ENCODE measurements around the gene TPRN.
A peak's percentile ranks its signal among the peaks of the same experiment; 100 is the strongest.
"Not testable (repeated sequence)": the region's sequence is repeated elsewhere in the genome, so short reads cannot be mapped to it uniquely, and the experiment has no call there.

TPRN gene, protein sequence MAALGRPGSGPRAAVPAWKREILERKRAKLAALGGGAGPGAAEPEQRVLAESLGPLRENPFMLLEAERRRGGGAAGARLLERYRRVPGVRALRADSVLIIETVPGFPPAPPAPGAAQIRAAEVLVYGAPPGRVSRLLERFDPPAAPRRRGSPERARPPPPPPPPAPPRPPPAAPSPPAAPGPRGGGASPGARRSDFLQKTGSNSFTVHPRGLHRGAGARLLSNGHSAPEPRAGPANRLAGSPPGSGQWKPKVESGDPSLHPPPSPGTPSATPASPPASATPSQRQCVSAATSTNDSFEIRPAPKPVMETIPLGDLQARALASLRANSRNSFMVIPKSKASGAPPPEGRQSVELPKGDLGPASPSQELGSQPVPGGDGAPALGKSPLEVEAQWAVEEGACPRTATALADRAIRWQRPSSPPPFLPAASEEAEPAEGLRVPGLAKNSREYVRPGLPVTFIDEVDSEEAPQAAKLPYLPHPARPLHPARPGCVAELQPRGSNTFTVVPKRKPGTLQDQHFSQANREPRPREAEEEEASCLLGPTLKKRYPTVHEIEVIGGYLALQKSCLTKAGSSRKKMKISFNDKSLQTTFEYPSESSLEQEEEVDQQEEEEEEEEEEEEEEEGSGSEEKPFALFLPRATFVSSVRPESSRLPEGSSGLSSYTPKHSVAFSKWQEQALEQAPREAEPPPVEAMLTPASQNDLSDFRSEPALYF
- 9.7 to 14.7 reads per million in 2 experiments for total RNA-seq

DNA sequence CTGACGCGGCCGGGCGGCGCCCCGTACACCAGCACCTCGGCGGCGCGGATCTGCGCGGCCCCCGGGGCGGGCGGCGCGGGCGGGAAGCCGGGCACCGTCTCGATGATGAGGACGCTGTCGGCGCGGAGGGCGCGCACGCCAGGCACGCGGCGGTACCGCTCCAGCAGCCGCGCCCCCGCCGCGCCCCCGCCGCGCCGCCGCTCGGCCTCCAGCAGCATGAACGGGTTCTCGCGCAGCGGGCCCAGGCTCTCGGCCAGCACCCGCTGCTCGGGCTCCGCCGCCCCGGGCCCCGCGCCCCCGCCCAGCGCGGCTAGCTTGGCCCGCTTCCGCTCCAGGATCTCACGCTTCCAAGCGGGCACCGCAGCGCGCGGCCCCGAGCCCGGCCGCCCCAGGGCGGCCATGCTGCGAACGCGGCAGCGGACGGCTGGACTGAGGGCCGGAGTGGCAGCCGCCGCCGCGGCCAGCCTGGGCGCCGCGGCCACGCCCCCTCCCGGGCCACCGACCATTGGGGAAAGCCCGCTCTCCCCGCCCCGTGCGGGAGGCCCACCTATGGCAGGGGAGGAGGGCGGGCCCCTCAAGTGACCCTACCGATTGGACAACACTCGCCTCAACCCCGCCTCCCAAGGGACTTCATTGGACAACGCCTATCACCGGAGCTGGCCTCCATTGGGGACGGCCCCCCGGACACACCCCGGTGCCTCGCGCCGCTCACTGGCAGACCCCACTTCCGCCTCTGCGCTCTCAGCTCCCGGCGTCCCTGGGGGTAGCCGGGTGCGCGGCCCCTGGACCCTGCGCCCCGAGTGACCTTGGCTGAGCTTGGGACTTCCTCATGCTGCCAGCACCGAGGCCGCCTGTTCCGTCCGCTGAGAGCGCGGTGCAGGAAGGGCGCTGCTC lies at the start of gene TPRN:
Gene TPRN, minus strand, starts transcription at position 431 of the 894 bp plus-strand sequence. Its CDS starts 30 bp downstream, at position 401.
- peak; percentile 96 for DNase-seq (ENCODE audit: low read depth)

DNA sequence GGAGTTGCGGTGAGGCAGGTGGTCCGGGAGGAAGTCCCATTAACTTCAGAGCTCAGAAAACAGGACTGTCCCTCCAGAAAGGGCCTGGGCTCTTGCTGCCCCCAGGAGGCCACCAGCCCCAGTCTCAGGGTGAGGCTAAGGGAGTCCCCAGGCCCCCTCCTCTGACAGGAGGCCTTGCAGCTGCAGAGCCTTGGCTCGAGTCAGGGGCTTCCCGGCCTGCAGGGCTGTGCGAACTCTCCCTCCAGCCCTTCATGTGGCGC lies 47.3 kb upstream of the TPRN start:
- no peak for DNase-seq (ENCODE audit: low read depth)

DNA sequence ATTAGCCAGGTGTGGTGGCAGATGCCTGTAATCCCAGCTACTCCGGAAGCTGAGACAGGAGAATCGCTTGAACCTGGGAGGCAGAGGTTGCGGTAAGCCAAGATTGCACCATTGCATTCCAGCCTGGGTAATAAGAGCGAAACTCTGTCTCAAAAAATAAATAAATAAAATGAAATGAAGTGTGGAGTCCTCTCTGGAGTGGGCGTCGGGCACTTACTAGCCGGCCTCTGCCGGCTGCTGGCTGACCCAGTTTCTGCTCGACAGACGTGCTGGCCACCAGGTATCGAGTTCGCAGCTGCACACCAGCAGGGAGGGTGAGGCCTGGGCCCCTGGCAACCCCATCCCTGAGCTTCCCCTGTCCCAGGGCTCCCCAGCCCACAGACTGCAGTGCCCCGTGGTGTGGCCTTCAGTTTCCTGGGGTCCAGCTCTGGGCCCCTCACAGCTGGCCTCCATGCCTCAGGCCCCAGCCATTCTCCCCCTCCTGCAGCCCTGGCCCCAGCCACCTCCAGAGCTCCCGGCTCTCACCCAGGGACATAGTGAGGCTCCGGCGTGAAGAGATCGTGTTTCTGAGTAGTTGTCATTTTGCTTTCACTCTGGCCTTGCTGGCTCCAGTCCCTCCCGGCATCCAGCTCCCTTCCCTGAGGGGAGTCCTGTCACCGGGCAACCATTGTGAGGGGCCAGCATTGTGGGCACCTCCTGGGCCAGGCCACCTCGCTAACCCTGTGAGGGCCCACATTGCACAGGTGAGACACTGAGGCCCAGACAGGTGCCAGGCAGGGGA lies 46.8 kb upstream of the TPRN start:
- no peak for DNase-seq (ENCODE audit: low read depth)

DNA sequence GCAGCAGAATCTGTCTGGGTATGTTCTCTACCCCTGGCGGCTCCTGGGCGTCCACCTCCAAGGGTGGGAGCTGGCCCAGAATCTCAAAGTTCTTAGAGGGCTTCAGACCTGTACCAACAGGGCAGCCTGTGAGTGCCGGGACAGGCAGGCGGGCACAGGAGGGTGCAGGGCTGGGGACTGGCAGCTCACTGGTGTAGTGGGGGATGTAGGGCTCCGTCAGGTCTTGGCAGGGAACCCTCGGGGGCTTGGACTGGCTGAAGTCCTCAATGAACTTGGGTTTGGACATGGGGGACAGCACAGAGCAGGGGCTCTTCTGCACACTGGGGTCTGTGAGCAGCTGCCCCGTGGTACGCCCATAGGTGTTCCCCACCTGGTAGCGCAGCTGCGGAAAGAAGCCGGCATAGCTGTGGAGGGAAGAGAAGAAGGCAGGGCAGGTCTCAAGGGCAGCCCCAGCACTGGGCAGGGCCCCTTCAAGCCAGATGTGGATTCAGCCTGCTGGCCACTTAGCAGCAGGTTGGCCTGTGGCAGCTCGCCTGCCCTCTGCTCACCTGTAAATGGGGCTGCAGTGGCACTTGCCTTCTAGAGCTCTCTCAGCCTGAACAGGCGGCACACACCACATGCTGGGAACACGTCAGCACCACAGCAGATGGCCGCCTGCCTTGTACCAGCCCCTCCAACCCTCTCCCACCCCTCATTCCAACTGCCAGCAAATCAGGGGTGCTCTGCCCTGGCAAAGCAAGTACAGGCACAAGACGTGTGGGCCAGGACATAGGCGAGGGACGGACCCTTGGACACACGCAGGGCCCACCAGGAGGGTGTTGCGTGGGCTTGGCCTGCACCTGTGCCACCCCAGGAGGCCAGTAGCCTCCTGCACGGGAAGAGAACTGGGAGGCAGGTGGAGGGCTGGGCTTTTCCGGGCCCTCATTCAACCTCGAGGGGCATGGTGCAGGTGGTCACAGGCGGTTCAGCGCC lies 45.2 kb upstream of the TPRN start:
- no peak for DNase-seq (ENCODE audit: low read depth)

DNA sequence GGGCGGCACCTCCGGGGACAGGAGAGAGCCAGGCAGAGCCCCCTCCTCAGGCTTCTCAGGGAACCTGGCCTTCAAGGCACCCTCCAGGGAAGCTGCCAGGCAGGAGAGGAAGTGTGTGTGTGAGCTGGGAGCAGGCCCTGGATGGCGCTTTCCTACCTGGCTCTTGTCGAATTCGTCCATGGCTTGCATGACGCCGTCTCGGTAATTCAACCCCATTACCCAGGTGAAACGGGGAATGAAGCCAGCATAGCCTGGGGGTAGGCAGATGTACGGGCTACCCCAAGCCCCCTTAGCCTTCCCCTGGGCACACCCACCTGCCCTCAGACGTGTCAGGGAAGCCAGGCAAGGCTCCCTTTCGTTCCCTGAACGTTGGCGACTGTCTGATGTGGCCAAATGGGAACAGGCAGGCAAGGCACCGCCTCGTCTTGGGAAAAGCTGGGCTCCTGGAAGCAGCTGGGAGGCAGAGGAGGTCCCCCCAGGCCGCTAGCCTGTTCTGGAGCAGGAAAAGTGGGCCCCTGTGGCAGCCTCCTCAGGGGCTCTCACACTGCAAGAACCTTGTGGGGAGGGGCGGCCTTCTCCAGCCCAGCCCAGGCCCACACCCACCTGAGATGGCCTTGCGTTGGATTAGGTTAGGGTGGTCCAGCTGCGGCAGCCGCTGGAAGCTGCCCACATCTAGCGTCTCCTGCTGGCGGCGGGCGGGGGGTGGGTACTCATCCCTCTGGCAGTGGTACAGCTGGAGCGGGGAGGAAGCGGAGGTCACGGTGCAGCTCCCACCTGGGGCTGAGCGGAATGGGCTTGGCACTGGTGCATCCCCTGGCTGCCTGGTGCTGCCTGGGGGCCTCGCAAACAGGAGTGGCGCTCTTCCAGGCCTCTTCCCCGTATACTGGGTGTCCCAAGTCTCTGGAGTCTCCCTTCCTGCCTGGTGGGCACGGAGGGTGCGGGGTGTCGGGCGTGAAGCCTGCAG lies 44.2 kb upstream of the TPRN start:
- DNase-seq (ENCODE audit: low read depth): no peak

DNA sequence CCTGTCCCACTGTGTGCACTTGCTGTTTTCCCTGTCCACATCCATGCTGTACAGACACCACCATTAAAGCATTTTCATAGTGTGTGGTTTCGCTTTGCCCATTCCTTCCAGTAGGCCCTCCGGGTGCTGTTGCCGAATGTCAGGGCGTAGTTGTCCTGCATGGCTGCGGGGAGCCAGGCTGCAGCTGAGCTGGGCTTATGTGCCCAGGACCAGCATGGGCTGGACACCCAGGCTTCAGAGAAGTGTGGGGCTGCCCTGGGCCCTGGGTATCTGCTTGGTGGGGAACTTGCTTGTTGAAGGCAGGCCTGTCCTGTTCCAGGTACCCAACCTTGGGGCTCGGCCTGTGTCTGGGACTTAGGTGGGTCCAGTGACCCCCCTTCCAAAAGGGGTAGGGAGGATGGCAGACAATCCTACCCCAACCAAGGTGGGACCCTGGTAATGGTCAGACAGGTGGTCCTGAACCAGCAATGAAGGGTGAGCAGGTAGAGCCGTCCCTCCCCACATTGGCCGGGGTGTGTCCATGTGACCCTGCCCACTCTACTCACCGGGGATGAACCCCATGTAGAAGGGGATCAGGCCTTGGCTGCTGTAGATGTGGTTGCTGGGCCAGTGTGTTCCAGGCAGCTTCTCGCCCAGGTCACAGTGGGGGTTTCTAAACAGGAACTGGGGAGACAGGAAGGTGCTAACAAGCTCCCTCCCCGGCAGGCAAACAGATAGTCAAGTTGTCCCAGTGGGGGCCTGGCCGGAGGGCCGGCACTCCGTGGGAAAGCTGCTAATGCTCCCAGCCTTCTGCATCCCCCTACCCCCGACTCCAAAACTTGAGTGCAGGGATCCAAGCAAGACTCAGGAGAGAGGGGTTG lies 43.3 kb upstream of the TPRN start:
- DNase-seq (ENCODE audit: low read depth): no peak

DNA sequence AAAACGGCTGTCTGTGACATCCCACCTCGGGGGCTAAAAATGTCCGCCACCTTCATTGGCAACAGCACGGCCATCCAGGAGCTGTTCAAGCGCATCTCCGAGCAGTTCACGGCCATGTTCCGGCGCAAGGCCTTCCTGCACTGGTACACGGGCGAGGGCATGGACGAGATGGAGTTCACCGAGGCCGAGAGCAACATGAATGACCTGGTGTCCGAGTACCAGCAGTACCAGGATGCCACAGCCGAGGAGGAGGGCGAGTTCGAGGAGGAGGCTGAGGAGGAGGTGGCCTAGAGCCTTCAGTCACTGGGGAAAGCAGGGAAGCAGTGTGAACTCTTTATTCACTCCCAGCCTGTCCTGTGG lies 42.7 kb upstream of the TPRN start:
- not testable (repeated sequence) for DNase-seq (ENCODE audit: low read depth)

DNA sequence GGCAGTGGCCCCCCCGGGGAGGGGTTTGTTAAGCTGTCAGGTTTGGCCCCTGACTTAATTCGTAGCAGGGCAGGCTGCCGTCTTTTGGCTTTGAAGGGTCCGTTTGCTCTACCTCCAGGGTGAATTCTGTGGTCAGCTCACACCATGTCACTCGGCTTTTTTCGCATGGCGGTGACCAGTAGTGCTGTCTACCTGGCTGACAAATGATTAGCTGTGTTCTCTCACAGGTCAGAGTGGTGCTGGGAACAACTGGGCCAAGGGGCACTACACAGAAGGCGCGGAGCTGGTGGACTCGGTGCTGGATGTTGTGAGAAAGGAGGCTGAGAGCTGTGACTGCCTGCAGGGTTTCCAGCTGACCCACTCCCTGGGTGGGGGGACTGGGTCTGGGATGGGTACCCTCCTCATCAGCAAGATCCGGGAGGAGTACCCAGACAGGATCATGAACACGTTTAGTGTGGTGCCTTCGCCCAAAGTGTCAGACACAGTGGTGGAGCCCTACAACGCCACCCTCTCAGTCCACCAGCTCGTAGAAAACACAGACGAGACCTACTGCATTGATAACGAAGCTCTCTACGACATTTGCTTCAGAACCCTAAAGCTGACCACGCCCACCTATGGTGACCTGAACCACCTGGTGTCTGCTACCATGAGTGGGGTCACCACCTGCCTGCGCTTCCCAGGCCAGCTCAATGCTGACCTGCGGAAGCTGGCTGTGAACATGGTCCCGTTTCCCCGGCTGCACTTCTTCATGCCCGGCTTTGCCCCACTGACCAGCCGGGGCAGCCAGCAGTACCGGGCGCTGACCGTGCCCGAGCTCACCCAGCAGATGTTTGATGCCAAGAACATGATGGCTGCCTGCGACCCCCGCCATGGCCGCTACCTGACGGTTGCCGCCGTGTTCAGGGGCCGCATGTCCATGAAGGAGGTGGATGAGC lies 42.0 kb upstream of the TPRN start:
- no peak for DNase-seq (ENCODE audit: low read depth)

DNA sequence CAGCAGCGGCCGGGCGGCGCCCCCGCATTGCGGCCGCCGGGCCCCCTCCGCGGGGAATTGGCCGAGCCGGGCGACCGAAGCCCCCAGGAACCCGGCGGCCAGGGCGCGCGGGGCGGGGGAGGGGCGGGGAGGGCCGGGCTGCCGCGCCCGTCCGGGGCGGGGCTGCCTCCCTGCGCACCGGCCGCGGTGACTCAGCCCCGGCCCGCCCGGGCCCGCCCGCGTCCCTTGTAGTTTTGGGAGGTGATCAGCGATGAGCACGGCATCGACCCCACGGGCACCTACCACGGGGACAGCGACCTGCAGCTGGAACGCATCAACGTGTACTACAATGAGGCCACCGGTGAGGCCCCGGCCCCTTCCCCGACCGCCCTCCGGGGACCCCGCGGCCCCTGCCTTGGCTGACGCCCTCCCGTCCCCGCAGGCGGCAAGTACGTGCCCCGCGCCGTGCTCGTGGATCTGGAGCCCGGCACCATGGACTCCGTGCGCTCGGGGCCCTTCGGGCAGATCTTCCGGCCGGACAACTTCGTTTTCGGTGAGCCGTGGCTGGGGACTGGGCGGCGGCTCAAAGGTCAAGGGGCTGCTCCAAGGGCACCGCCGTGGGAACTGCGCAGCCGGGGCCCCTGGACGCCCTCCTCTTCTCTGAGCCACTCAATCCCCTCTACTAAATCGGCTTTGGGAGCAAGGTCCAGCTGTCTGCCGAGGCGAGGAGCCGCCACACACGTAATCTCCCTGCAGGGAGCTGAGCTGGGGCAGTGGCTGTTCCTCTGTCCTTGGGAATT lies 41.1 kb upstream of the TPRN start:
- DNase-seq (ENCODE audit: low read depth): peak; percentile 56

DNA sequence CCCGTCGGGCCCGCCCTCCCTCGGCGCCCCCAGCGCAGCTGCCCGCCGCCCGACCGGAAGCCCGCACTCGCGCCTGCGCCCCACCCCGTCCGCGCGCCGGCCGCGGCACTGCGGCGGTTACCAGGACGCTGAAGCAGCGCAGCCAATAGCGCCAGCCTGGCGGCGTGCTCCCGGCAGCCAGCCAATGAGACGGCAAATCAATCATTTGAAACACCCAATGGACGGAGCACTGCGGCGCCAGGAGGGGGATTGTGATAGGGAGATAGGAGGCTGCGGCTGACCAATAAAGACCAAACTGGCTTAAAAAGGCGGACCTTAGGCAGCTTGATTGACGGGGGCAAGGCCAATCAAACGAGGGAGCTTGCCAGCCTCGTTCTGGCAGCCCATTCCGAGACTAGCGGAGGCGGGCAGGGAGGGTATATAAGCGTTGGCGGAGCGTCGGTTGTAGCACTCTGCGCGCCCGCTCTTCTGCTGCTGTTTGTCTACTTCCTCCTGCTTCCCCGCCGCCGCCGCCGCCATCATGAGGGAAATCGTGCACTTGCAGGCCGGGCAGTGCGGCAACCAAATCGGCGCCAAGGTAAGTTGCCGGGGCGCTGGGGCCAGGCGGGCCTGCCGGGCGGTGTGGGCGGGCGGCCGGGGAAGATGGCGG lies 40.4 kb upstream of the TPRN start, which contains the start of gene TUBB4B:
Gene TUBB4B, plus strand, starts transcription at position 447 of the 649 bp plus-strand sequence. Its CDS starts 74 bp downstream, at position 521.
- DNase-seq (ENCODE audit: low read depth): peak; percentile 98

DNA sequence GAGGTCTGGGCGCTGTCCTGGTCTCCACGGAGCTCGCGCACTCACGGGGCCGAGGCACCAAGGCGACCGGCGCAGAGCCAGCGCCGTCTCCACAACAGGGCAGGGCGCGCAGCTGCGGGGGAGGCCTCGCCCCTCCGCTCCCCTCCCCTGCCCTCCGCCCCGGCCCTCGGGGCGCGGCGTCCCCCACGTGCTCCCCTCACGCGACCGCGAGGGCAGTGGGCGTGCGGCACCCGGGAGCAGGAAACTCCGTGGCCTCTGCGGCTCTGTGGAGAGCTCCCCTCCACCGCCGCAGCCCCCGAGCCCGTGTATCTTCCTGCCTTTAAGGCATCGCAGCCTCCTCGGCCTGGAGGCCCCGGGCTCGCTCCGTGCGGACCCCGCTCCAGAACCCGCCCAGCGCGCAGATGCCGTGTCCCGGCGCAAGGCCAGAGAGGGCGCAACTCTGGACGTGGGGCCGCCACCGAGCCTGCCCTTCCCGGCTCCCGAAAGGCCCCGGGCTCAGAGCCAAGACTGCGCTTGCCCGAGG lies 39.8 kb upstream of the TPRN start:
- DNase-seq (ENCODE audit: low read depth): peak; percentile 49

DNA sequence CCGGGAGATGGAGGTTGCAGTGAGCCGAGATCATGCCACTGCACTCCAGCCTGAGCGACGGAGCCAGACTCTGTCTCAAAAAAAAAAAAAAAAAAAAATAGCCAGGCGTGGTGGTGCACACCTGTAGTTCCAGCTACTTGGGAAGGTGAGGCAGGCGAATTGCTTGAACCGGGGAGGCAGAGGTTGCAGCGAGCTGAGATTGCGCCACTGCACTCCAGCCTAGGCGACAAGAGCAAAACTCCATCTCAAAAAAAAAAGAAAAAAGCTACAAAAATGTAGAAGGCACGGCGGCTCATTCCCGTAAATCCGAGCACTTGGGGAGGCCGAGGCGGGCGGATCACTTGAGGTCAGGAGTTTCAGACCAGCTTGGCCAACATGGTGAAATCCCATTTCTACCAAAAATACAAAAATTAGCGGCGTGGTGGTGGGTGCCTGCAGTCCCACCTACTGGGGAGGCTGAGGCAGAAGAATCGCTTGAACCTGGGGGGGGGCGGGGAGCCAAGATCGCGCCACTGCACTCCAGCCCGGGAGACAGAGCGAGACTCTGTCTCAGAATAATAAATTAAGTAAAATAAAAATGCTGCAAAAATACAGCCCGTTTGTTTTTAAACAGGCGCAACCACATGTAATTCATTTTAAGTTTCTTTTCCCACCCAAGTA lies 39.1 kb upstream of the TPRN start:
- DNase-seq (ENCODE audit: low read depth): not testable (repeated sequence)

DNA sequence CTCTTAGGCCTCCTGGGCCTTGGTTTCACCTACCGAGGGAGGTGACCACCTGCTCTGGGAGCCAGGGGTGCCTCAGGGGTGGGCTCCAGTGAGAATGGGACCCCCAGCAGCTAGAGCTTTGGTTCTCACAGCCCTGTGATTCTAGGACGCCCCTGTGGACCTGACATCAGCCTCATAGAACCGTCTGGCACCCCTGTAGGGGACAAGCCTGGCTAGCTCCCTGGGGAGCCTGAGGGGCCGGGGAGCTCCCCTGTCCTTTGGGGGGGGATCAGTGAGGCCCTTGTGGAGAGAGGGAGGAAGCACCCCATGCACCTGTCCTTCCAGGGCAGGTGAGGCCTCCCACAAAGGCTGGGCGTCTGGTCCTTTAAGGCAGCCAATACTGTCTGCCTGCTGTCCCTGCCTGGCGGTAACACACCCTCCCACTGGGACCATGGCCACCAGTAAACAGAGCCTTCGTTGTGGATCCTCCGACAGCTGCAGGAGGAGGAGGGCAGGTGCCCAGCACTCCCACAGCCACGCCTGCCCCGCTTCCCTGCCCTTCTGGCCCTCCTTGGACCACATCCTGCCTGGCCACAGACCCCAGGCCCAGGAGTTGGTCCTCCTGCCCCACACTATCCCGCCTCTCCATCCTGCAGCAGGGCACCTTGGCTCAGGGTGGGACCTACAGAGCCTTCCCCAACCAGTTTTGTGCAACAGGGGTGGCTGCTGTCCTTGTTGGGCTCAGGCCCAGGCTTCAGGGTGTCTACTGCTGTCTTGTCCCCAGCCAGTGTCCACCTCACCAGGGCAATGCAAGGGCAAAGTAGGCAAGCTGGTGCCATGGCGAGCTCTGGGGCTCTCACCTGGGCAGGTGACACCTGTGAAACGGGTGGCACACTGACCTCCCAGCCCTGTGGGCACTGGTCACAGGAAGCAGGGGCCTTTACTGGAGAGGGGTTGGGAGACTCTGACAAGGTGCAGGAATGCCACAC lies 37.5 kb upstream of the TPRN start:
- DNase-seq (ENCODE audit: low read depth): no peak

DNA sequence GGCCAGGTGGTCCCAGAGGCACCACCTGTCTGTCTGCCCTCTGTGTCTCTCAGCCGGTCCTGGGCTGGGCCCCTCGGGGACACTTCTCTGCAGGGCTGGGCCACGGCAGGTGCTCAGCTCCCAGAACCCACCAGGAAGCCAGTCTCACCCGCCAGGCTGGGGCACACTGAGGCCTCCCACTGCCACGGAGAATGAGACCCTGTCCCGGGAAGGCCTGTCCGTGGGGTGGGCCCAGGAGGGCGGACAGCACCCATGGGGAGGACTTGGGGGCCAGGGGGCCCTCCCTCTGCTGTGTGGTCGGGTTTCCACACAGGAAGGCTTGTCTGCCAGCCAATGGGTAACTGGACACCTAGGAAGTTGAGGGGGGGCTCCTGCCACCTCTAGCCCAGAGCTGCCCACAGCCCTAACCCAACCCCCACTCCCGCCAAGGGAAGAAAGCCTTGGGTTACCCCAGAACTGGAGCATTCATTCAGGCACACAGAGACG lies 36.4 kb upstream of the TPRN start:
- DNase-seq (ENCODE audit: low read depth): no peak

Measured in T follicular helper cell (primary cell).